Suppressor macrophage treated with lipopolysaccharide for 1 hour (primary cell): ENCODE measurements around the gene ISCA2.
A peak's percentile ranks its signal among the peaks of the same experiment; 100 is the strongest.
"Not testable (repeated sequence)": the region's sequence is repeated elsewhere in the genome, so short reads cannot be mapped to it uniquely, and the experiment has no call there.

Experiments
- DNase-seq, 3 donors: peaks; one replicate each; pipeline ENCODE4 v3.0.0-alpha.2; 2020 to 2022

Gene ISCA2, protein sequence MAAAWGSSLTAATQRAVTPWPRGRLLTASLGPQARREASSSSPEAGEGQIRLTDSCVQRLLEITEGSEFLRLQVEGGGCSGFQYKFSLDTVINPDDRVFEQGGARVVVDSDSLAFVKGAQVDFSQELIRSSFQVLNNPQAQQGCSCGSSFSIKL

DNA sequence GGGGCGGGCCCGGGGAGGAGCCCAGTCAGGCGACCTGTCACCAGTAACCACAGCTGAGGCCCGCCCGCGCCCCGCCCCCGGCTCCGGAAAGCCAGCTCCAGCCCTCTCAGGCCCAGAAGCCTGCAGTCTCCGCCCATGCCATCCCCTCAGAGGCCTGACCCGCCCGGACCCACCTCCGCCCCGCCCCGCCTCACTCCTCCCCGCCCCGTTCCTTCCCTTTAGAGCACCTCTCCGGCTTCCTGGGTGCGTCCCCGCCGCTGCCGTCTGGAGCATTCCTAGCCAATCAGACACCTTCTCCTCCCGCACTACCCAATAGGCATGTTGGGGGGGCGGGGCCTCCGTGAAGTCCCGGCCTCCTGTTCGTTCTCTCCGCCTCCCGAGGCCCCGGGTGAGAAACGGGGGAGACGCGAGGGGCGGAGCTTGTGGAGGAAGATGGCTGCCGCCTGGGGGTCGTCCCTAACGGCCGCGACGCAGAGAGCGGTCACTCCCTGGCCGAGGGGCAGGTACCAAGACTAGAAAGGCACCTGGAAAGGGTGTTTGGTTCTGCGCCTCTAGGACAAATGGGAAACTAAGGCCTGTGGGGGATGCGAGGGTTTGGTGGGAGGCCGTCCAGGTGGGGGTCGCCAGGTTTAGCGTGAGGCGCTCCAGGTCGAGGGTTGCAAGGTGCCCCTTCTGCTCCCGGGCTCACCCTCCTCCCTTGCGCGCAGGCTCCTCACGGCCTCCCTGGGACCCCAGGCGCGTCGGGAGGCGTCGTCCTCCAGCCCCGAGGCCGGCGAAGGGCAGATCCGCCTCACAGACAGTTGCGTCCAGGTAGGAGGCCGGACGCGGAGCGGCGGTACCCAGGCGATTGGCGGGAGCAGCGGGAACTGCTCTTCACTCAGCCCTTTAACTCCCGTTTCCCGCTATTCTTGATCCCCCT is at the start of gene ISCA2:
Gene ISCA2 (plus strand): TSS at position 423 of the 919 bp plus-strand sequence. CDS start 10 bp downstream, at position 433.
- peak; percentile 99 to 100 (median 99) for DNase-seq

DNA sequence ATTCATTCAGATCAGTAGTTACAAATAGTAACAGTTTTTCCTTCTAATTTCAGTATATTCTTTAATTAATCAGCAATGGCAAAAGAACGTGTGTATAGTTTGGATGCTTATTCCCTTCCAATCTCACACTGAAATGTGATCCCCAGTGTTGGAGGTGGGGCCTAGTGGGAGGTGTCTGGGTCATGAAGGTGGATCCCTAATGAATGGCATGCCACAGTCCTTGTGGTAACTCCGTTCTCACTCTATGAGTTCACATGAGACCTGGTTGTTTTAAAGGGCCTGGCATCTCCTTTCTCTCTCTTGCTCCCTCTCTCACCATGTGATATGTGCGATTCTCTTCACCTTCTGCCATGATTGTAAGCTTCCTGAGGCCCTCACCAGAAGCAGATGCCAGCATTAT is 48.7 kb upstream of the ISCA2 start:
- DNase-seq = no peak

DNA sequence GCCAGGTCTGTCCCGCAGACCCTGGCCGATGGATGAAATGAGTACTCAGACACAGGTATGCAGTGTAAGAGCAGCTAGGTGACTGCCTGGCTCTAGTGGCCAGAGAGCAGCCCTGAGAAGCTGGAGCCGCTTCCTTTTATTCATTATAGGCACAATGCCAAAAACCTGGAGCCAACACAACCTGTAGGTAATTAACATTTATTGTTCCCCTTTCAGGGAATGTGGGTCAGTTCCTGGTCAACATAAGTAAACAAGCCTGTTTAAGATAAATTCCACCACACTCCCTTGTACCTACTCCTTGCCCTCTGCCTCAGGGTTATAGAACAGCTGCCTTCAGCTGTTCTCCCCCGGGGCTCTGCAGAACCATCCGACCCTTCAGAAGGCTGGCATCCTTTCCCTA is 39.2 kb upstream of the ISCA2 start:
- DNase-seq = not testable (repeated sequence)

DNA sequence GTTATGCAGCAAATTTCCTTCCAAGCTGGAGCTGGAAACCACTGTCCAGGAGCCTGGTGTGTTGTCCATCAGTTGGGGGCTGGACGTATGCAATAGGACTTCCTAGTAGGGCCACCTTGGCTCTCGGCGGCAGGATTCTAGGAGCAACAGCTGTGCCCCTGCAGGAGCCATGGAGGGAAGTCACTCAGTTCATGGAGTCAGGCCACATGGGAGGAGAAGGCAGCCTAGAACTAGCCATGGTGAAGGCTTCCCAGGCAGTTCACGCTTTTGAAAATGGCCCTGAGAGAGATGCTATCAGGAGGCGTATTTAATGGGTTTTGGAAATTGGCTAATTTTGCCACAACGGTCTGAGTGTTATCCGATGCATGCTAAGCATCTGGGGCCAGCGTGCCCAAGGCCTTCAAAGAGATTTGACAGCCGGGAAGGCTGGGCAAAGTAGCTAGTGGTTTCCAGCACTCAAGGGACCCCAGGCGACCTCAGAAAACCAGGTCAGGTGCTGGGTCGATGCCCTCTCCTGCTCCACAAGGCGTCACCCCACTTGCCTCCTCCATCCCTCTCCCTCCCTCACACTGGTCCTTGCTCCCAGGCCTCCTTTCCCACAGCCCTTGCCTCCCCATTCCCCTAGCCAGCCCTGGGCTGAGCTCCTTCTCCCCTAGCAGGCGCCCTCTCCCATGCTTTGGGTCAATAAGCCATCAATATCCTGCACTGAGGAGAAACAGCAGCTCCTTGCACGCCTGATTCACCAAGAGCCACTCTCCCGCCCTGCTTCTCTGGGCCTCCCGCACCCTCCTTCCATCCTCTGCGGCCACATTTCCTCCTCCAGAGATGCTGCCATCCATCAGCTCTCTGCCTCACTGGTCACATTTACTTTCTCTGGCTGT is 36.6 kb upstream of the ISCA2 start:
- DNase-seq = no peak

DNA sequence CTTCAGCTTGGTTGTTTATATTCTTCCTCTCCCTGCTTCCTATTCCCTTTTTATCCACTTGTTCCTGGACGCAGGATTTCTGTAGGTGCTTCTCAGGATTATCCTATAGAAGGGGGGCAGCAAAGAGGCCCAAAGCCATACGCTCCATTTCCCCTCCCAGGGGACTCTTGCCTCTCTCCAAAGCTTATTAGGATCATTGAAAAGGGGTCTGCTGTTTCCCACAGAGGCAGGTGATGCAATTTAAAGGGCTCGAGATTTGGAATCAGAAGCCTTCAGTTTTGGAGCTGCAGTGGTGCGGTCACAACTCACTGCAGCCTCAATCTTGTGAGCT is 36.0 kb upstream of the ISCA2 start:
- DNase-seq = no peak

DNA sequence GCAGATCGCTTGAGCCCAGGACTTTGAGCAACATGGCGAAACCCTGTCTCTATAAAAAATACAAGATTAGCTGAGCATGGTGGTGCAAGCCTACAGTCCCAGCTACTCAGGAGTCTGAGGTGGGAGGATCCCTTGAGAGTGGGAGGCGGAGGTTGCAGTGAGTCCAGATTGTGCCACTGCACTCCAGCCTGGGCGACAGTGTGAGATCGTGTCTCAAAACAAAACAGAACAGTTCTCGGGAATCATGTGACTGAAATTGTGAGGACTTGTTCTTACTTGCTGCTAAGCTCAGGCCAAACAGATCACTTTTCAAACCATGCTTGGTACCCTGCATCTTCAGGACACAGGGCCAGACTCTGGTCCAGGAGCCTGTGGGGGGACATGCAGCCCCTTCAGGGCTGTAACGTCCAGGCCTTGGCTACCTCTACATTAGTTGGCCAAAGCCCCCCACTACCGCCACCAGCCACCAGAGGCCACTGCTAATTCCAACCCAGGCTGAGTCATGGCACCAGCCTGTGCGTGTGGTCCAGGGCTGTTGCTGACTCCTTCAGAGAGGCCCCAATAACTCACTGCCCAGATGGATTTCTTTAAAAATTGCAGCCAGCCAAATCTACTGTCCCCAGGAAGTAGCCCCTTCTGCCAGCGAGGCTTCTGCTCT is 34.1 kb upstream of the ISCA2 start:
- DNase-seq = peak; percentile 69 to 79 (median 69)

DNA sequence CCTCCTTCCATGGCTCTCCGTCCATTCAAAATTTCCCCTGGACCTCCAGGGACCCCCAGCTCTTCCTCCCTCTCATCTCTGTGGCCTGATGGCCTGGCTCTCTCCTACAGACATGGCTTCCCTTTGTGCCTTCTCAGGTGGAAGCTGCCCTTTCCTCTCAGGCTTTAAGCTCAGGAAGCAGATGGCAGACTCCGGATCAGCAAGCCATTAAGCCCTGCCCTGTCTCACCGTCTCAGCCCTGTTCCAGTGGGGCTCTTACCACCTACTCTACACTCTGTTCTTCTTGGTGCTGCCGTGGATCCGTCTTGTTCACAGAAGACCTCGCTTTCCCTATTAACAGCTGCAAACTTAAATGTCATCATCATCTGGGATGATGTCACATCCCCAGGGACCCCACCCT is 33.6 kb upstream of the ISCA2 start:
- no peak for DNase-seq

DNA sequence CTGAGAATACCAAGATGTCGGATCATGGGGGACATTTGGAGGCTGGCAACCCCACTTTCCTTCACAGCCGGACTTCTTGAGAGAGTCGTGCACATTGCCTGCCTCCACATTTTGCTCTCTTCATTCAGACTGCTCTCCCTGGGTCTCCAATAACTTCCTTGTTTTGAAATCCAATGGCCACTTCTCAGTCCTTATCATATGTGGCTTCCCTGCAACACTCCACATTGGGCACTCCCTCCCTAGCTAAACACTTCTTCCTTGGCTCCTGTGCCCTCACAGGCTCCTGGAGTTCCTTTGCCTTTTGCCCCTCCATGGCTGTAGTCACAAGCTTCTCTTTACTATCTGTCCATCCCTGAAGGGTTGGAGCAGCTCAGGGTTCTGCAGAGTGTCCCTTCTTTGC is 30.6 kb upstream of the ISCA2 start:
- DNase-seq = no peak

DNA sequence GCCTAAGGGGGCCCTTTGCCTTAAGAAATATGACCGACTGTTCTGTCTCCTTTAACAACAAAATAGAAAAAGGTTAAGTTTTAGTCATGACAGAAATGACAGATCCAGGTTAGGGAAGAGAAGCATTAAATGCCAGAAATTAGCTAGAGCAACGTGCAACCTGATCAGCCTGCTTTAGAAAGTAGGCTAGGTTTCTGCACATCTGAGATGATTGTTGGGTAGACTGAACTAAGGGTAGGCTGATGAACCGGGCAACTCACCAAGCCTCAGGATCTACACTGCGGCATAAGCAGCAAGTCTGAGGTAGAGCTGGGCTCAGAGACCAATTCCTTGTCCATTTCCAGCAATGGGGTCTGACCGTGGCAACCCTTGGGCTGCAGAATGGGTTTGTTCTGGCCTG is 29.9 kb upstream of the ISCA2 start:
- no peak for DNase-seq

DNA sequence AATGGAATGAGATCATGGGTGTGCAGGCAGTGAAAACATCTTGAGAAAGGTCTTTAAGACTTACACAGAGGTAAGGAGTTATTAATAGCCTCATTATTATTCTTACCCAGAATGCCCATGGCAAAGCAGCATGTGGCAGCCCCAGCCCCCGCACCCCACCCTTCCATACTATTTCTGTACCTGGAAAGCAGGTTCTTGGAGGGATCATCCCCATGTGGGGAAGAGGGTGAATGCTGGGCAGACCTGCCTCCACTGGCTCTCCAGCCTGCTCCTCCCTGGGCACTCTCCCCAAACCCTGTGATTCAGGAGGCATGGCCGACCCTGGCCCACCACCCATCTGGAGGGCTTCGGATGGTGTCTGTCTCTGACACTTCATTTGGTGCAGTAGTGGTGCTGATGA is 28.8 kb upstream of the ISCA2 start:
- DNase-seq = no peak

DNA sequence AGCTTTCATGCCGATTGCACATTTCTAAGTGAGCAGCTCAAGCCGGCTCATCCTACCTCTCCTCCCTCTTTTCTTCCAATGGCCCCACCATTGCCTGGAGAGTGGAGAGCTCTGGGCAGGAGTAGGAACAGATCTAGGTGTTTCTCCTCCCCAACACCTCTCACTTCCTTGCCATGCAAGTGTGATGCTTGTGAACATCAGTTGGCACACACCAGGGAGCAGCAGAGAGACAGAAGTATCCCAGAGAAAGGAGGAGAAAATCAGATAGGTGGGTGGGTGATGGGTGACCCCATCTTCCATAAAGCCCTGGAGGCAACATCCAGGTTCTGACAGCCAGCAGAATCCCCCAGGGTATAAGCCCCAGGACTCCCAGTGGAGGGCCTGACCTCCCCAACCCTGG is 28.2 kb upstream of the ISCA2 start:
- no peak for DNase-seq

DNA sequence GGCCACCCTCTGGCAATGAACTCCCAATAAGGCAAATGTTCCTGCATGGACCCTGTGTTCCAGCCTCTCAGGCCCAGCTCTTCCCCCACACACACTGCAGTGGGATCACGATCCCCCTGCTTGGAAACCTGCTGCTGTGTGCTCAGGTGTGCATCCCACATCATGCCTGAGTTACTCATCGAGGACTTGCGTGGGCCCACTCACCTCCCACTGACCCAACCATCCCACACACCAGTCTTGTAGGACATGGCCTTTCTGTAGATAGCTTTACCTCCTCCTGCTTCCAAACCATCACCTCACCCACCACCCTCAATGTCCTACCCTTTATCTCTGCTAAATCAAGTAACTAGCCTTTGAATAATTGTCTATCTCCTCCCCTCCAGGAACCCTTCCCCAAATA is 25.1 kb upstream of the ISCA2 start:
- no peak for DNase-seq

DNA sequence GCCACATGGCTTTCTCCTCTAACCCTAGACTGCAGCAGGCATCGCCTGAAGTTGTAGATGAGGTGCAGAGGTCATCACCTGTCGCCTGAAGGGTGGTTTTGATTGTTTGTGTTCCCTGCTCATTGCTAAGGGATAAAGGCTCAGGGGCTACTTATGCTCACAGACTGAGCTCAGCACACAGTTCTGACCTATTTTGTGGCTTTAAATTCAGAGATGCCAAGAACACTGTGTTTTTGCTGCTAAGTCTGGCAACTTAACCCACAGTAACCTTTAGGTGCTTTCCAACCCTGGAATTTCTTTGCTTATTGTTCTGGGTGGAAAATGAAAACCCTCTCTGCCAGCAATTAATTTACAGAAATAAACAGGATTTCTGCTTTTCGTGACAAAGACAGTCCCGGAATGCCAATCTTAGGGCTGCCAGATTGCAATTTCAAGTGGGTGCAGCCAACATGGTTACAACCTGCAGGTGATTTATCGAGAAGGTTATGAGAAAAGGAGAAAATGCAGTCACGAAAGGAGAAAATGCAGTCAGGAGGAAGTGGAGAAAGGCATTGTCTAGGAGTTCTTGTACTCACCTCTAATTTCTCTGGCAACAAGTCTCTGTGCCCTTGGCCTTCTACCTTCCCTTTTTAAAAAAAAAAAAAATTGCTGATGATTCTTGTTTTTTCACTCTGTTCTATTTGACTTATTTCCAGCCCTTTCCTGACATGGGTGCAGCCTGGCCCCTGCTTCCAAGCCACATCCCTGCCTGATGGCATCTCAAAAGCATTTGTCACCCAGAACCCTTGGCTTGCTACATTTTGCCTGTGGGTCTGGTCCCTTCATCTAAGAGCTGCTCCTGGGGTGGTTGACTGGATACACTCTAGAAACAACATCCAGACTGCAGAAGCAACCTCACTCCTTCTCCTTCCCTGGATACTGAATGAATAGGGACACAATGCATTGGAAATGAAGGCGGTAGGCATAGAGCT is 23.7 kb upstream of the ISCA2 start:
- no peak for DNase-seq

DNA sequence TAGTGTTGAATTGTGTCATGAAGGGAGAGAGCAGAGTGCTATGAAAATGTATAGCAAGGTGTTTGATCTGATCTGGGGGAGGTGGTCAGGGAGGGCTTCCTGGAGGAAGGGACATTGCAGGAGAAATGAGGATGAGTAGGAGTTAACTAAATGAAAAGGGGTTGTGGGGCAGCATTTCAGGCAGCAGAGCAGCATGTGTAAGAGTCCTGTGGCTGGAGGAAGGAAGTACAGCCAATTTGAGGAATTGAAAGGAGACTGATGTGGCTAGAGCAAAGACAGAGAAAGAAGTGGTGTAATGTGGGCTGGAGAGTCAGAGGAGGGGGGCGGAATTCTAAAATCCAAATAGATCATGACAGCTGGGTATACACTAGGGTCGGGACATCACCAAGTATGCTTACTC is 21.0 kb upstream of the ISCA2 start:
- DNase-seq = peak; percentile 48 to 60 (median 57)

DNA sequence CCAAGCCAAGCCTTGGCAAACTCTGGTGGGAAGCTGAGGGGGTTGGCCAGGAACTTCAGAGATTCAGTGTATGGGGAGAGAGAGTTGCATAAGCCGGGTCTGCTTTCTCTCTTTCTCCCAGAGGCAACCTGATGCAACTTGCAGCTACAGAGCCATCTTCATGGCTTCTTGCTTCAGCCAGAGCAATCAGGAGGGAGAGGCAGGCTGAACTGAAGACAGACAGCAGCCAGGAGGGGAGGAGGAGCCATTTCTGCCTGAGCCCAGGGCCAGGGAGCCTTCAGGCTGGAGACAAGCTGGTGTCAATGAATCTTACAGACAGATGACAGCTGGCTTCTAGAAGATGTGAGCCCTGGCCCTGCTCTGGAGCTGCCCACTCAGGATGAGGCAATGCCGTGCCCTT is 19.2 kb upstream of the ISCA2 start:
- DNase-seq = peak in 2 of 3 donors; percentile 9

DNA sequence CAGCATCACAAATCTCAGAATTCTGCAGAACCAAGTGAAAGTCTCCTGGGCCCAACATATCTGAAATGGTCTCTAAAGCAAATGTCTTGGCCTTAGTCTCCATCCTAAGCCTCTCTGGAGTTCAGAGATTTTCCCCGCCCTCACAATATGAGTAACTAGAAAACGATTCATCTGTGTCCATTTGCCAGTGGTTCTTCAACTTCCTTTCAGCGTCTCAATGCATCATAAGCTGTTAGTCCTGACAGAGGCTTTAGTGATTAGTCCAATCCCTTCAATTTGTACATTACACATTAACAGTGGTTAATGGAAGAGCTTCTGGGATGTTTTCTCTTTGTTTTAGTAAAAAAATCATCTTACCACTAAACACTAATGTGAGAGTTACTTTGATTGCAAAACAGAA is 17.9 kb upstream of the ISCA2 start:
- peak; percentile 41 to 59 (median 57) for DNase-seq

DNA sequence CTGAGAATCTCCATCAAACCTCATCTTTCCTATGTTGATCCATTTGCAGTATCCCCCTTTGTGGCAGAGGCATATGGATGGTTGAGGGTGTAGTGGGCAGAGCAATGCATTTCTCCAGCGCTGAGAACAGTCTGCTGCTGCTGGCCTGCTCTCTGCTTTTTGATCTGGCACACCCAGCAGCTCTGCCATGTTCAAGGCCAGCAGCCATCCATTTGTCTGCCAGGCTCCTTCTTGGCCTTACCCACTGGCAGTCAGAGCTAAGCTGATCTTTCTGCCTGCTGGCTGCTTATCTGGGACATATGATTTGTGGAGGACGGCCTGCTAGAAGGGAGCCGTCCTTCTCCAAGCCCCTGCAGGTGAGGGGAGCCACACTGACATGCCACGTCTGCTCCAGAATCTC is 17.5 kb upstream of the ISCA2 start:
- no peak for DNase-seq

DNA sequence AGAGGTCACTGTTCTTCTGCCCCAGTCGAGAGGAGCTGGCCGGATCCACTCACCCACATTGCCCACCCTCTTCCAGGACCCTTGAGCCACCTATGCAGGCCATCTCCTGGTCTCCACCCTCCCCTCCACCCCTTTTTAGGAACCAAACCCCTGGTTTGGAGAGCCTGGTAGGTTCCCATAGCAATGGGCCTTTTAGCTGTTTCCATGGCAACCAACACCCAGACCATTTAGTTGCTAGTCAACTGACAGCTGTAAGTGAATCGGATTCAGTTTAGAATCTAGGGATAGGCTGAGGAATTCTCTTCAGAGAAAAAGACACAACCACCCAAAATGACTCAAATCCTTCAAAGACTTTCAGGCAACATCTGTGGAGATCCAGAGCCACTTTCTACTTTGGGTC is 17.0 kb upstream of the ISCA2 start:
- DNase-seq = no peak

DNA sequence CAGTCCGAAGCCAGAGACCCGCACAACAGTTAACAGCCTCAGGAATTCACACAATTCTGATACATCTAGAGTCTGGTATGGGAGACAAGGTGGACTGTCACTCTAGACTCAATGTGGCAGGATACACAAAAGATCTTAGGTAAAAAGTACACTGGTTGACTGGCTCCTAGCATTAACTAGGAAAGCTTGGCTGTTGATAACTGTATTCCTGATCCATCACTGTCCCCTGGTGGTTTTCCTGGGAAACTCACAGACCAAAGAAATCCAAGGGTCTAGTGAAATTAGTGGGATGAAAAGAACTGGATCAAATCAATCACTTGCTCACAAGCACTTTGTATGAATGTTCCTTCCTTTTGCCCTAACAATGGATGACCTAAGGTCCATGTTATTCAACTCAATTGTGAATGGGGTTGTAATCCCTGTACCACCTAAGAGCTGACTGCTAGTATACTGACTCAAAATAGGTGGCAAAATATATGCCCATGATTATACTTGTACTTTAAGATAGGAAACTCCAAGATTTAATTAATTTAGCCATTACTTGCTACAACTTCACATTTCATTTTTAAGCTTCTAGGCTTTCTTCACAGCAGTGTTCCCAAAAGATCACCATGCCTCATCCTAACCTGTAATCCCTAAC is 14.4 kb upstream of the ISCA2 start:
- DNase-seq = peak in 2 of 3 donors; percentile 17 to 32

DNA sequence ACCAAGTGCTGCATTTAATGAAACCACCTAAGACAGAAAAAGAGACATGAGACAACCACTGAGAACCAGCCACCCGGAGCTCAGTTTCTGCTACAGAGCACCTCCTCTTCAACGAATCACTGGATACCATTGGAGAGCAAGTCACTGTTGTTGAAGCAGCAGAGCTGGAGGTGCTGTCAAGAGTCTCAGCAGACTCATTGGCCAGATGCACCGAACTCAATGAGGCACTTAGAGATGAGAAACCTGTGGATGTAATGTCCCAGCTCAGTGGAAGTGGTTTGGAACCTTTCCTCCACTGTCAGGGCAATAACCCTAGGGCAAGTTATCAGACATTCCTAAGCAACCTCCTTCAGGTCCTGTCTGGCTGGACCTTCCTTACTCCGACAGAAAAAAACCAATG is 13.5 kb upstream of the ISCA2 start:
- no peak for DNase-seq

DNA sequence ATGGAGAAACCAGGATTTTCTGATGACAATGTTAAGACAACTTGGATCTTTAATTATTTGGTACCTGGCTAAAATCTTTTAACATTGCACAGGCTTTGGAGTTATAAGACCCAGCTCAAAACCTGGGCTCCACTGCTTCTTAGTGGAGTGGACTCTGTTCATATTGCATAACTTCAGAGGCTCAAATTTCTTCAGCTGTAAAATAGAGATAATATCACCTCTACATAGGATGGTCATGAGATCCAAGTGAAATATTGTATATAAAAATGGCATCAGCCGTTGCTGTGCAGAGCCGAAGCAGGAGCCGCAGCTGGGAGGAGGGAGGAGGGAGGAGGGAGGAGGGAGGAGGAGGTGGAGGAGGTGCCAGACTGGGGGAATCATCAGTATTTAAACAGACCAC is 11.0 kb upstream of the ISCA2 start:
- no peak for DNase-seq
